DMS 273 (cell line): ENCODE results near the gene COQ8A.

Source experiments
- DNase-seq: peaks from one replicate; lab custom pipeline; 2025; ENCODE audit not compliant: unreplicated experiment; lab: John Stamatoyannopoulos, UW

COQ8A gene

GRCh38 chr1:226971765-226972164 is 31.7 kb downstream of the COQ8A start:
- DNase-seq = no peak

- no peak for DNase-seq
Observed at GRCh38 chr1:226972931-226973330, 32.8 kb downstream of the COQ8A start.

GRCh38 chr1:226973371-226973897 is 33.3 kb downstream of the COQ8A start:
- DNase-seq = peak; percentile 96

- no peak for DNase-seq
Observed at GRCh38 chr1:226973898-226974543, 33.9 kb downstream of the COQ8A start.

- DNase-seq = no peak
Observed at GRCh38 chr1:226974544-226975258, 34.6 kb downstream of the COQ8A start.

GRCh38 chr1:226975259-226976250 is 35.5 kb downstream of the COQ8A start:
- DNase-seq = no peak

- no peak for DNase-seq
Observed at GRCh38 chr1:226976276-226976977, 36.3 kb downstream of the COQ8A start.

GRCh38 chr1:226976978-226977642 is 37.0 kb downstream of the COQ8A start:
- no peak for DNase-seq

- DNase-seq = no peak
Observed at GRCh38 chr1:226977643-226978431, 37.7 kb downstream of the COQ8A start.

- DNase-seq = no peak
Observed at GRCh38 chr1:226978432-226979114, 38.5 kb downstream of the COQ8A start.

- no peak for DNase-seq
Observed at GRCh38 chr1:226979115-226979516, 39.0 kb downstream of the COQ8A start.

- DNase-seq = no peak
Observed at GRCh38 chr1:226979517-226980121, 39.5 kb downstream of the COQ8A start.

- no peak for DNase-seq
Observed at GRCh38 chr1:226980122-226980560, 40.0 kb downstream of the COQ8A start.

GRCh38 chr1:226980565-226981385 is 40.7 kb downstream of the COQ8A start:
- DNase-seq = no peak

GRCh38 chr1:226981386-226981817 is 41.3 kb downstream of the COQ8A start:
- DNase-seq = no peak

GRCh38 chr1:226981838-226982237 is 41.7 kb downstream of the COQ8A start:
- DNase-seq = no peak

GRCh38 chr1:226982451-226983177 is 42.5 kb downstream of the COQ8A start:
- no peak for DNase-seq
